NCI-H2107 treated with DMSO at 0.1 percent for 48 hours (cell line): ENCODE measurements around the gene PILRB.
"Not testable (repeated sequence)": the region's sequence is repeated elsewhere in the genome, so short reads cannot be mapped to it uniquely, and the experiment has no call there.

Source experiments
- DNase-seq: peaks from one replicate; lab custom pipeline; 2025; ENCODE audit not compliant: unreplicated experiment; lab: John Stamatoyannopoulos, UW

The PILRB gene

DNA sequence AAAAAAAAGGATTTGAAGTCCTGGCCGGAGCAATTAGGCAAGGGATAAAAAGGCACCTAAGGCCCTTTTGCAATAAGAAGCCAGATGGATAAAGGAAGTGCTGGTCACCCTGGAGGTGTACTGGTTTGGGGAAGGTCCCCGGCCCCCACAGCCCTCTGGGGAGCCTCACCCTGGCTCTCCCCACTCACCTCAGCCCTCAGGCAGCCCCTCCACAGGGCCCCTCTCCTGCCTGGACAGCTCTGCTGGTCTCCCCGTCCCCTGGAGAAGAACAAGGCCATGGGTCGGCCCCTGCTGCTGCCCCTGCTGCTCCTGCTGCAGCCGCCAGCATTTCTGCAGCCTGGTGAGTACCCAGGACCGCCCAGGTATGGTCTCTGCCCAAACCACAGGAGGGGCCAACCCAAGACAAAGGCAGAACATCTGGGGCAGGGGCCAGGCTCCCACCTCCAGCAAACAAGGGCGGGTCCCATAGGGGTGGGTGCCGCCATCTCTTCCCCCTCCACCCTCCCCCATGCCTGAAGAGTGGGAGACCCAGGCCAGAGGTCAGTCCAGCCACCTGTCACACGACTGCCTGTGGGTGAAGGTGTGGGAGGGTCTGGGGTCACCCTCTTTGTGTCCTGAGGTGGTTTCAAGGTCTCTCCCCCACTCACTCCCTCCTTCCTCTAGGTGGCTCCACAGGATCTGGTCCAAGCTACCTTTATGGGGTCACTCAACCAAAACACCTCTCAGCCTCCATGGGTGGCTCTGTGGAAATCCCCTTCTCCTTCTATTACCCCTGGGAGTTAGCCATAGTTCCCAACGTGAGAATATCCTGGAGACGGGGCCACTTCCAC is at the start of gene PILRB:
PILRB (plus strand) TSS at position 91 of the 830 bp plus-strand sequence; CDS start at position 277, 186 bp downstream.
- no peak for DNase-seq

DNA sequence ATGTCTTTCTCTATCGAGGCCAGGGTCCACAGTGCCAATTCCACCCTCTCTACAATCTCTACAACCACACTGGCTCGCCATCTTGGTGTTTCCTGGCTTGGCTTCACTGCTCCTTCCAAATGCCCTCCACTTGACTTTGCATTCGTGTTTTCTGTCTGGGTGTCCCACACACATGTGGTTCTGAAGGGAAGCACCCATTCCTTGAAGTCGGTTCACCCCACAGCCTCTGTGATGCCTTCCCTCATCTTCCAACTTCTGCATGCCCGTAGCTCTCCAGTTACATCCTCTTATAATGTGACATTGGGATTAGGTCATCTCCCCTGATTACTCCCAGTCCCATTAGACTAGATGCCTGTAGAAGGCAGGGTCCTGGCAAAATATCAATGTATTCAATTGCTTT is 39.6 kb upstream of the PILRB start:
- not testable (repeated sequence) for DNase-seq

DNA sequence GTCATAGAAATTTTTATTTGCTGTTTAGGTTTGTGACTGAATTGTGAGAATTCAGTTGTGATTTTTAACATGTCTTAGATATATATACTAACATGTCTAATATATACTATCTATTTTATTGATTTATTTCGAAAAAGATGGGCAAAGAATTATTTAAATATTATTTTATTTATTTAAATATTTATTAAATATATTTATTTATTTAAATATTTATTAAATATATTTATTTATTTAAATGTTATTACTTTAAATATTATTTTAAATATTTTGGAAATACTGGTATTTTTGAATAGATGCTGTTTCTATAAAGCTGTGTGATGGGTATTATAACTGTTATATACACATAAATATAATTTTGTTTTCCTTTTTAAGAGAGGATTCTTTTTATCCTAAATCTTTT is 36.3 kb upstream of the PILRB start:
- not testable (repeated sequence) for DNase-seq

- DNase-seq, result not testable (repeated sequence)
Observed at GRCh38 chr7:100324194-100324593, 33.7 kb upstream of the PILRB start.

DNA sequence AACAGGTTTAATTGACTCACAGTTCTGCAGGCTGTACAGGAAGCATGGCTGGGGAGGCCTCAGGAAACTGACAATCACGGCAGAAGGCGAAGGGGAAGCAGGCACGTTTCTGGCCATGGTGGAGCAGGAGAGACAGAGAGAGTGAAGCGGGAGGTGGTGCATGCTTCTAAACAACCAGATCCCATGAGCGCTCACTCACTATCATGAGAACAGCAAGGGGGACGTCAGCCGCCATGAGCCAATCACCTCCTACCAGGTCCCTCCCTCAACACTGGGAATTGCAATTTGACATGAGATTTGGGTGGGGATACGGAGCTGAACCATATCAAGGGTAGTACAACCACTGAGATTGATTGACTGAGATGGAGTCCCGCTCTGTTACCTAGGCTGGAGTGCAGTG is 32.2 kb upstream of the PILRB start:
- DNase-seq, result not testable (repeated sequence)

DNA sequence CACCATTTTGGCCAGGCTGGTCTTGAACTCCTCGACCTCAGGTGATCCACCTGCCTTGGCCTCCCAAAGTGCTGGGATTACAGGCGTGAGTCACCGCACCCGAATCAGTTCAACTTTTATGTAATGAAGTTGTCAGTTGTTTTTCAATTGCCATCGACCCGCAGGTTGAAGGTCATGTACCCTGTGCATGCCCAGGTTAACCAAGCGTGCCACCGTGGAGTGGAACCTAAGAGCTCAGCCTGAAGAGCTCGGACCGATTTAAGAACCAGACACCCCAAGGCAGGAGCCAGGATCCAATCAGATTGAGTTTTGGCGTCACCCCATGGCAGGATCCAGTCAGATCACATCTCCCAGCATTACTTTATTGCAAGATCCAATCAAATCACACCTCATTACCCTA is 31.0 kb upstream of the PILRB start:
- DNase-seq, result not testable (repeated sequence)

DNA sequence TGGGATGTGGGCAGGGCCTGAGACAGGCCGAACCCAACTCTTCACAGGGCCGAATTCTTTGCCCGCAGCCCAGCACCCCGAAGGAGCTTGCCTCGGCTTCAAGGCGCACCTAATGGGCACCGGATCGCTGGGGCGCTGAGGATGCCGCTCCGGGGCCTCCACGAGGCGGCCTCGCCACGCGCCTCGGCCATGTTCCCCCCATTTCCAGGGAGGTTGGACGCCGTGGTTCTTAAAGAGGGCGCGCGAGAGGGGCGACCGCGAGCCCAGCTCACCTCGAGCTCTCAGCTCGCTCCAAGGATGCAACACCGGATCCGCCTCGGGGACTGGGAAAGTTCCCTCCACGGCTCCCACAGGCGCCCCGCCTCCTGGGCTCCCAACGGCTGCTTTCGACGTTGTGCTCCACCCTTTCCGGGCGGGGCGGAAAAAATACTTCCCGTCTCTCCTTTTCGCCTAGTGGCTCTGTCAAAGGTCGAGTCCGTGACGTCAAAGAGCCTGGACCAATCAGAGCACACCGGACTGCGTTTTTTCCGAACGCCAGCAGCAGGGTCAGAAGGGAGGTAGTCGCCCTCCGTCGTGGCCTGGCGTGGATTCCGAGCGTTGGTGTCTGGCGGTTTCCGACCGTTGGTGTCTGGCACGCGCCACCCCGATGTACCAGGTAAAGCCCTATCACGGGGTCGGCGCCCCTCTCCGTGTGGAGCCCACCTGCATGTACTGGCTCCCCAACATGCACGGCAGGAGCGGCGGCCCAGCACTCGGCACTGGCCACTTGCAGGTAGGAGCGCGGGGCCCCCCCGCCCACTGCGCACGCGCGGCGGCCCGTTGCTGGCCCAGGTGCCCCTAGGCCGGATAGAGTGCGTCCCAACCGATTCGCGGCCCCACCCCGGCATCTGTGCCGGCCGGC is 22.1 kb upstream of the PILRB start:
- peak; percentile 83 for DNase-seq

GRCh38 chr7:100338083-100338696 is 19.7 kb upstream of the PILRB start:
- not testable (repeated sequence) for DNase-seq

DNA sequence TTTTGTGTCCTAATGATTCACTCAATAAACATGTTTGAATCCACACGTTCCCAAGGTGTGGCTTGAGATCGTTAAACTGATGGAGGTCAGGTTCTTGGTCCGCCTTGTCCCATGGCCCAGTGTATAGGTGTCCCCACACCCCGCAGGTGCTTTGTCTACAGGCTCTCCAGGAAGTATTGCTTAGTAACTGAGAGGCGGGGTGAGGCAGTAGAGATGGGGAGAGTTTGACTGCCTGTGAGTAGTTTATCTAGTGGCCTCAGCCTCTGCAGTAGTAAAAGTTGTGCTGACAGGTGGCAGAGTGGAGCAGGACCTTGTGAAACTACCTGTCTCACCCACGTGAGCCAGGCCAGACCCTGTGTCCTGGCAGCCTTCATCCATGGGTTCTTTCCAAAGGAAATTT is 16.6 kb upstream of the PILRB start:
- DNase-seq, result not testable (repeated sequence)

- no peak for DNase-seq
Observed at GRCh38 chr7:100342765-100343164, 15.2 kb upstream of the PILRB start.

DNA sequence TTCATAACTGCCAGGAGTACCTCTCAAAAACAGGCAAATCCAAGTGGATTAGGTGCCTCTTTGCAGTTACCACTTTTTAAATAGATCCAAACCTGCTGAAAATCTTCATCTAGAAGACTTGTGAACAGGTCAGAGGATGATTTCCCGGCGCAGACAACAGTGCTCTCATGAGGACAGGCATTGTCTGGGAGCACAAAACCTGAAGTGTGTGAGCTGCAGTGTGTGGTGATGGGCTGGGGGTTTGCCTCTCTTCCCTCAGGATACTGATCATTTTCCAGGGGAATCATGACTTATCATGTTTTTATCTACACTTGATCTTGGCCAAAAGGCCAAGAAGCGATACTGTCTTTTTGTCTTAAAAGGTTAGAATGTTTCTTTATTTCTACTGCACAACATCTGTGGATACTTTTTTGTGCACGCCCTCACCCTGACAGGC is 13.8 kb upstream of the PILRB start:
- not testable (repeated sequence) for DNase-seq

DNA sequence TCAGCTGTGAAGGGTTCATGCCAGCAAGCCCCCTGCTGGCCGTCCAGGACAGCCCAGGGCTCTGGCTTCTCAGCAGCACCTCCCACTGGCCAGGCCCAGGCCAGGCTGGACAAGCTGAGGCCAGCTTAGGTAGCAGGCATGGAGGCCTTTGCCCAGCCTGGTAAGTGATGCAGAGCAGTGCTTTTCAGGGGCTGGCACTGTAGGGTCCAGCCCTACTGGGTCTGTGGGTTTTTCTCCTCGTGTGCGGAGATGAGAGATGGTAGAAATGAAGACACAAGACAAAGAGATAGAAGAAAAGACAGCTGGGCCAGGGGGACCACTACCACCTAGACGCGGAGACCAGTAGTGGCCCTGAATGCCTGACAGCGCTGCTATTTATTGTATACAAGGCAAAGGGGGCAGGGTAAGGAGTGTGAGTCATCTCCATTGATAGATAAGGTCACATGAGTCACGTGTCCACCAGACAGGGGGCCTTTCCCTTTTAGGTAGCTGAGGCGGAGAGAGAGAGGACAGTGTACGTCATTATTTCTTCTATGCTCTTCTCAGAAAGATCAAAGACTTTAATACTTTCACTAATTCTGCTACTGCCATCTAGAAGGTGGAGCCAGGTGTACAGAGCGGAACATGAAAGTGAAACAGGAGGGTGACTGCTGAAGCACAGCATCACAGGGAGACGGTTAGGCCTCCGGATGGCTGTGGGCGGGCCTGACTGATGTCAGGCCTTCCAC is 13.2 kb upstream of the PILRB start:
- DNase-seq, result not testable (repeated sequence)

DNA sequence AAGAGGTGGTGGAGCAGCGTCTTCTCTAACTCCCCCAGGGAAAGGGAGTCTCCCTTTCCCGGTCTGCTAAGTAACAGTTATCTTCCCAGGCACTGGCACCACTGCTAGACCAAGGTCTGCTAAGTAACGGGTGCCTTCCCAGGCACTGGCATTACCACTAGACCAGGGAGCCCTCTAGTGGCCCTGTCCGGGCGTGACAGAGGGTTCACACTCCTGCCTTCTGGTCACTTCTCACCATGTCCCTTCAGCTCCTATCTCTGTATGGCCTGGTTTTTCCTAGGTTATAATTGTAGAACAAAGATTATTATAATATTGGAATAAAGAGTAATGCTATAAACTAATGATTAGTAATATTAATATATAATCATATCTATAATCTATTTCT is 12.6 kb upstream of the PILRB start:
- peak; percentile 16 for DNase-seq

GRCh38 chr7:100346921-100347320 is 11.0 kb upstream of the PILRB start:
- DNase-seq, result no peak

DNA sequence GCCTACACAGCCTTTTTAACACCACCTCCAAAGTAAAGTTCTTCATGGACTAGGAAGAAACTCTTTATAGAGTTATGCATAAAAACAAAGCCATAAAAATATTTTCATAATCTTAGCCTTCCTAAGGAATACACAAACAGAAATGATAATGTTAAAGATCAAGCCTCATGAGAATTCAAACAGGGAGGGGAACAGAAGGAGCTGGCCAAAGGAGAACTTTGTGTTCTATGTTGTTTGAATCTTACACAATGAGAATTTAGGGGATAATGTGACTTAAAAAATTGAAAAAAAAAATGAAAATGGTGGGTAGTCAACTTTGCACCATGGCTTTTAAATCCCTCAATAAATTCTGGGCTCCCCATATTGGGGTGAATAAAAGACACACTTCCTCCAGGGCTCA is 9.1 kb upstream of the PILRB start:
- DNase-seq, result no peak

DNA sequence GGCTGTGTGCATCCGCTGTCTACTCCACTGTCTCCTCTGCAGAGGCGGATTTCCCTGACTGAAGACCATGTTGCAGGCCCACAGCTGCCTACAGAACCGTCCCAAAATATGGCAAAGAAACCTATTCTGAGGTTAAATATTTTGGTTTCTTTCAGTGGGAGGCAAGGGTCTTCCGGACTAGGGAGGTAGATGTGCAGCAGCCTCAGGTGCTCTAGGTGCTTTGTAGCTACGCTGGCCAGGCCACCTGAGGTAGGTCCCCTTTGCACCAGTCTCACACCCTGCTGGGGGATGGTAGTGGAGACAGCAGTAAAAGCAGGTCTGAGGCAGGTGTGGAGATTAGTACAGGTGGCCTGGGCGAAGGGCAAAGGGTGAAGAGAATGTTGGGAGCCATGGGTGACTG is 8.2 kb upstream of the PILRB start:
- DNase-seq, result no peak

DNA sequence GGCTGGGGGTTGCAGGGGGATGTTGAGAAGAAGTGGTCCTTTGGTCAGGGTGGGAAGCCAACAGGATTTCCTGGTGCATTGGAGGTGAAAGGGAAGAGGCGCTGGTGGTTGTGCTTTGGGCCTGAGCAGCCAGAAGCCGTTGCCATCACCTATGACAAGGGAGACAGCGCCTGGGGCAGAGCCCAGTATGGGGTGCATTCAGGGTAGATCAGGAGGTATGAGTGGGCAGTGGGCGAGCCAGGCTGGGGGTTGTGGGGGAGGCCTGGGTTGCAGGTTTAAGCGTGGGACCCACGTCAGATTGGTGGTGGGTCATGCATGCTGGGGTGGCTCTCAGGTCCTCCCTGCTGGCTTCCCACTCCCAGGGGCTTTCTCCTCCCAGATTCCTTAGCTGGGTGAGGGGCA is 6.3 kb upstream of the PILRB start:
- no peak for DNase-seq

DNA sequence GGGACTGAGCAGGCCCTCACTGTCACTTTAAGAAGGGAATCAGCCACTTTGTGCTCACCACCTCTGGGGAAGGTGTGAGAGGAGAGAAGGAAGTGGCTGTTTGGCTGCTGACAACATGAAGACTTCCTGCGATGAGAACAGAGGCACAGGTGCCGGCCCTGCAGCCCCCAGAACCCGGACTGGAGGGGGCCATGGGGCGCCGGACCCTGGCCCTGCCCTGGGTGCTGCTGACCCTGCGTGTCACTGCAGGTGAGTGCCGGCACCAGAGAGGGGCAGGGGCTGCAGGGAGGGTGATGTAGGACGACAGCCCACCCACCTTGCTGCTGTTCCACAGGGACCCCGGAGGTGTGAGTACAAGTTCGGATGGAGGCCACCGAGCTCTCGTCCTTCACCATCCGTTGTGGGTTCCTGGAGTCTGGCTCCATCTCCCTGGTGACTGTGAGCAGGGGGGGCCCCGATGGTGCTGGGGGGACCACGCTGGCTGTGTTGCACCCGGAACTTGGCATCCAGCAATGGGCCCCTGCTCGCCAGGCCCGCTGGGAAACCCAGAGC is 5.6 kb upstream of the PILRB start:
- DNase-seq, result not testable (repeated sequence)

GRCh38 chr7:100352984-100353684 is 4.8 kb upstream of the PILRB start:
- no peak for DNase-seq
